HepG2 (cell line): ENCODE data around the gene UBASH3A. TPM values are rescaled to one million over a fixed set of nuclear protein-coding genes. Genes with fewer than 3 reads are reported as not detected.

Experiments used
- AGO2 ChIP-seq: fragments of 200-400 bp; formaldehyde crosslinking; optimal IDR thresholded peaks from 2 replicates; pipeline ENCODE3; 2017; ENCODE audit warnings: mild to moderate bottlenecking, low read depth, low read length, moderate library complexity
- AKNA ChIP-seq: sonication (generic); formaldehyde crosslinking; IDR thresholded peaks from 2 replicates; pipeline ENCODE4 v1.4.0; 2020; ENCODE audit warnings: missing genetic modification reagents, borderline replicate concordance
- ONECUT2 ChIP-seq: sonication (generic); formaldehyde crosslinking; IDR thresholded peaks from 2 replicates; pipeline ENCODE4 v1.4.0; 2020; ENCODE audit warnings: missing genetic modification reagents
- SMARCC2 ChIP-seq: fragments of 450-650 bp; IDR thresholded peaks from 2 replicates; pipeline ENCODE4 v1.6.1; 2017; ENCODE audit warnings: antibody characterized with exemption, mild to moderate bottlenecking
- ZNF574 ChIP-seq: sonication (generic); formaldehyde crosslinking; IDR thresholded peaks from 2 replicates; pipeline ENCODE4 v1.4.0; 2020; ENCODE audit warnings: missing genetic modification reagents
- polyA plus RNA-seq, 8 experiments: library from polyadenylated mRNA; depleted of rRNA in 3 of 8; stranded (reverse) in 7 of 8; unstranded in 1 of 8; fragments of >200 nt; fragmentation: Illumina TruSeq in 4 of 8; extraction: Trizol in 4 of 8; gene quantifications; 2 replicates each; pipeline versions ENCODE4 v1.2.1 to v1.2.3, GENCODE V29; 2011 to 2016; ENCODE audit warnings: low read depth in 4 of 8, missing spikeins in 1 of 8, mixed read lengths in 1 of 8; ENCODE audit not compliant: insufficient read depth in 1 of 8
- total RNA-seq, 5 experiments: library from RNA; depleted of rRNA; stranded (reverse); fragments of >200 nt; fragmentation: Illumina TruSeq; extraction: Trizol; gene quantifications; 2 replicates each; pipeline ENCODE4 v1.2.3, GENCODE V29; 2016; ENCODE audit warnings: low read depth in 1 of 5
- TF ChIP-seq, protein P1 (sequence below): sonication (generic); formaldehyde crosslinking; IDR thresholded peaks from 2 replicates; pipeline ENCODE4 v1.8.1; 2023; ENCODE audit warnings: missing genetic modification reagents, mild to moderate bottlenecking, borderline replicate concordance
- TF ChIP-seq, protein P2 (sequence below): IDR thresholded peaks from 2 replicates; pipeline ENCODE4 v1.6.1; 2016; ENCODE audit warnings: mild to moderate bottlenecking

The UBASH3A gene
- total and polyA plus RNA-seq, 2 of the 13 experiments (the other 11 are each of a cell fraction or from before 2014, with no cell fraction given), result not detected

GRCh38 chr21:42421018-42421793, 17.5 kb downstream of the UBASH3A start (continued):
- TF ChIP-seq, protein P1, sequence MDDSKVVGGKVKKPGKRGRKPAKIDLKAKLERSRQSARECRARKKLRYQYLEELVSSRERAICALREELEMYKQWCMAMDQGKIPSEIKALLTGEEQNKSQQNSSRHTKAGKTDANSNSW (CRISPR knock-in tag), result no peak
- no peak for TF ChIP-seq SMARCC2
- no peak for TF ChIP-seq ONECUT2 (CRISPR knock-in tag)
- TF ChIP-seq AKNA (CRISPR knock-in tag), result no peak
- no peak for TF ChIP-seq AGO2
- no peak for TF ChIP-seq ZNF574 (CRISPR knock-in tag)
- TF ChIP-seq, protein P2, sequence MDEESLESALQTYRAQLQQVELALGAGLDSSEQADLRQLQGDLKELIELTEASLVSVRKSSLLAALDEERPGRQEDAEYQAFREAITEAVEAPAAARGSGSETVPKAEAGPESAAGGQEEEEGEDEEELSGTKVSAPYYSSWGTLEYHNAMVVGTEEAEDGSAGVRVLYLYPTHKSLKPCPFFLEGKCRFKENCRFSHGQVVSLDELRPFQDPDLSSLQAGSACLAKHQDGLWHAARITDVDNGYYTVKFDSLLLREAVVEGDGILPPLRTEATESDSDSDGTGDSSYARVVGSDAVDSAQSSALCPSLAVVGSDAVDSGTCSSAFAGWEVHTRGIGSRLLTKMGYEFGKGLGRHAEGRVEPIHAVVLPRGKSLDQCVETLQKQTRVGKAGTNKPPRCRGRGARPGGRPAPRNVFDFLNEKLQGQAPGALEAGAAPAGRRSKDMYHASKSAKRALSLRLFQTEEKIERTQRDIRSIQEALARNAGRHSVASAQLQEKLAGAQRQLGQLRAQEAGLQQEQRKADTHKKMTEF (CRISPR knock-in tag), result no peak
